Measurements from ENCODE around the gene ZBTB39. TPM values are rescaled to one million over a fixed set of nuclear protein-coding genes. Genes with fewer than 3 reads are reported as not detected.

Gene ZBTB39
- total RNA-seq, 3 donors from 2014 or later = 3.5 to 8.6 (median 4.6) TPM

DNA sequence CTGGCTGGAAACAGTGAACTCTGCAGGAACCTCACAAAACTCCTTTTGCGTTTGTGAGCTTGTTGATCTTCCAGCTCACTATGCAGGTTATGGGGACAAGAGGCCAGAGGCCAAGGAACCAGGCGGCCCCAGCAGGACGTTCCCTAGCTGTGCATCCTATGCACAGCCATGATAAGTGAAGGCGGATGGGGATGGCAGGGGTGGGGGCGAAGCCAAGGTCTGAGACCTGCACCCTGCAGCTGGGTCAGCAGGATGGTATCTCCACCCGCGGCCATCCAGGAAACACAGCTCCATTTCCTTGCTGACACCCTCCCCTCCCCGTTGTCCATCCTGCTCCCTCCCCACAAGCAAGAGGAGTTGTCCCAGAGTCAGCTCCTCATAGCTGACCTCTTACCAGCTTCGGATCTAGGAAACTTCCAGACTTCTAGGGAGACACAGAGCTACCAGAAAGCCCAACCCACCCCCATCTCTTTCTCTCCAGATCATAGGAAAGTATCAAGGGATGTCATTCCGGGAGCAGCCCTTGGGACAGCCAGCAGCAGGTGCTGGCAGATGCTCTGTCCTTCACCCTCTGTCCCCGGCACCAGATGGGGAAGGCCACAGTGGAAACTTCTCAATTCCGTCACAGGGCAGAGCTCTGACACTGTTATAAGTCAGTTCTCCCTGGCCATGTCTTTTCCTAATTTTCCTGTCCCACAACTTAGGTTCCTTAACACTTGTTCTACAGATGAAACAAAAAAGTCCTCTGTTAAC, 9.4 kb downstream of the ZBTB39 start:
- TF ChIP-seq, protein P1, sequence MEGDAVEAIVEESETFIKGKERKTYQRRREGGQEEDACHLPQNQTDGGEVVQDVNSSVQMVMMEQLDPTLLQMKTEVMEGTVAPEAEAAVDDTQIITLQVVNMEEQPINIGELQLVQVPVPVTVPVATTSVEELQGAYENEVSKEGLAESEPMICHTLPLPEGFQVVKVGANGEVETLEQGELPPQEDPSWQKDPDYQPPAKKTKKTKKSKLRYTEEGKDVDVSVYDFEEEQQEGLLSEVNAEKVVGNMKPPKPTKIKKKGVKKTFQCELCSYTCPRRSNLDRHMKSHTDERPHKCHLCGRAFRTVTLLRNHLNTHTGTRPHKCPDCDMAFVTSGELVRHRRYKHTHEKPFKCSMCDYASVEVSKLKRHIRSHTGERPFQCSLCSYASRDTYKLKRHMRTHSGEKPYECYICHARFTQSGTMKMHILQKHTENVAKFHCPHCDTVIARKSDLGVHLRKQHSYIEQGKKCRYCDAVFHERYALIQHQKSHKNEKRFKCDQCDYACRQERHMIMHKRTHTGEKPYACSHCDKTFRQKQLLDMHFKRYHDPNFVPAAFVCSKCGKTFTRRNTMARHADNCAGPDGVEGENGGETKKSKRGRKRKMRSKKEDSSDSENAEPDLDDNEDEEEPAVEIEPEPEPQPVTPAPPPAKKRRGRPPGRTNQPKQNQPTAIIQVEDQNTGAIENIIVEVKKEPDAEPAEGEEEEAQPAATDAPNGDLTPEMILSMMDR (IDR thresholded peaks at IDR 0.05) = no peak
- DNase-seq = no peak

DNA sequence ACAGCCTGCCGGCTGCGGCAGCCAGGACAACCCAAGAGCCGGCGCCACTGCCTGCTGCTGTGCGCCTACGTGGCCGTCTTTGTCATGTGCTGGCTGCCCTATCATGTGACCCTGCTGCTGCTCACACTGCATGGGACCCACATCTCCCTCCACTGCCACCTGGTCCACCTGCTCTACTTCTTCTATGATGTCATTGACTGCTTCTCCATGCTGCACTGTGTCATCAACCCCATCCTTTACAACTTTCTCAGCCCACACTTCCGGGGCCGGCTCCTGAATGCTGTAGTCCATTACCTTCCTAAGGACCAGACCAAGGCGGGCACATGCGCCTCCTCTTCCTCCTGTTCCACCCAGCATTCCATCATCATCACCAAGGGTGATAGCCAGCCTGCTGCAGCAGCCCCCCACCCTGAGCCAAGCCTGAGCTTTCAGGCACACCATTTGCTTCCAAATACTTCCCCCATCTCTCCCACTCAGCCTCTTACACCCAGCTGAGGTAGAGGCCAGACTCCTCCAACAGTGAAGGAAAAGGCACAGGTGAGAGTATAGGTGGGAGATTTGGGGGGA, 10.3 kb downstream of the ZBTB39 start:
- H3K36me3 ChIP-seq (ENCODE audit: low read depth) = no peaks in the 10 kb centered on the region
- TF ChIP-seq, protein P1 (IDR thresholded peaks at IDR 0.05) = no peak
- H3K9me3 ChIP-seq = no peaks in the 10 kb centered on the region
- intact Hi-C loops (cut with DNase I, micrococcal nuclease) = no loop called here
- no peaks in the 10 kb centered on the region for H3K4me1 ChIP-seq (ENCODE audit: low read depth)
- H3K4me3 ChIP-seq = no peak overlapping the region
- ATAC-seq (no peak), DNase-seq (no peak)

More for the DNA sequence above, 9.4 kb downstream of the ZBTB39 start:
- no peak overlapping the region for H3K4me3 ChIP-seq
- H3K4me1 ChIP-seq (ENCODE audit: low read depth) = peaks cover 5% of the 10 kb centered on the region
- ATAC-seq = no peak
- intact Hi-C loops (cut with DNase I, micrococcal nuclease) = no loop called here
- no peaks in the 10 kb centered on the region for H3K9me3 ChIP-seq
- H3K36me3 ChIP-seq (ENCODE audit: low read depth) = no peaks in the 10 kb centered on the region

DNA sequence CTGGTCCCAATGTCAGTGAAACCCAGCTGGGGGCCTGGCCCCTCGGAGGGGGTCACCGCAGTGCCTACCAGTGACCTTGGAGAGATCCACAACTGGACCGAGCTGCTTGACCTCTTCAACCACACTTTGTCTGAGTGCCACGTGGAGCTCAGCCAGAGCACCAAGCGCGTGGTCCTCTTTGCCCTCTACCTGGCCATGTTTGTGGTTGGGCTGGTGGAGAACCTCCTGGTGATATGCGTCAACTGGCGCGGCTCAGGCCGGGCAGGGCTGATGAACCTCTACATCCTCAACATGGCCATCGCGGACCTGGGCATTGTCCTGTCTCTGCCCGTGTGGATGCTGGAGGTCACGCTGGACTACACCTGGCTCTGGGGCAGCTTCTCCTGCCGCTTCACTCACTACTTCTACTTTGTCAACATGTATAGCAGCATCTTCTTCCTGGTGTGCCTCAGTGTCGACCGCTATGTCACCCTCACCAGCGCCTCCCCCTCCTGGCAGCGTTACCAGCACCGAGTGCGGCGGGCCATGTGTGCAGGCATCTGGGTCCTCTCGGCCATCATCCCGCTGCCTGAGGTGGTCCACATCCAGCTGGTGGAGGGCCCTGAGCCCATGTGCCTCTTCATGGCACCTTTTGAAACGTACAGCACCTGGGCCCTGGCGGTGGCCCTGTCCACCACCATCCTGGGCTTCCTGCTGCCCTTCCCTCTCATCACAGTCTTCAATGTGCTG, 11.0 kb downstream of the ZBTB39 start:
- intact Hi-C loops (cut with DNase I, micrococcal nuclease) = no loop called here
- H3K4me3 ChIP-seq = no peak overlapping the region
- TF ChIP-seq, protein P1 (IDR thresholded peaks at IDR 0.05) = no peak
- DNase-seq = no peak
- H3K36me3 ChIP-seq (ENCODE audit: low read depth) = no peaks in the 10 kb centered on the region
- no peaks in the 10 kb centered on the region for H3K4me1 ChIP-seq (ENCODE audit: low read depth)
- H3K9me3 ChIP-seq = no peaks in the 10 kb centered on the region
- ATAC-seq = no peak

DNA sequence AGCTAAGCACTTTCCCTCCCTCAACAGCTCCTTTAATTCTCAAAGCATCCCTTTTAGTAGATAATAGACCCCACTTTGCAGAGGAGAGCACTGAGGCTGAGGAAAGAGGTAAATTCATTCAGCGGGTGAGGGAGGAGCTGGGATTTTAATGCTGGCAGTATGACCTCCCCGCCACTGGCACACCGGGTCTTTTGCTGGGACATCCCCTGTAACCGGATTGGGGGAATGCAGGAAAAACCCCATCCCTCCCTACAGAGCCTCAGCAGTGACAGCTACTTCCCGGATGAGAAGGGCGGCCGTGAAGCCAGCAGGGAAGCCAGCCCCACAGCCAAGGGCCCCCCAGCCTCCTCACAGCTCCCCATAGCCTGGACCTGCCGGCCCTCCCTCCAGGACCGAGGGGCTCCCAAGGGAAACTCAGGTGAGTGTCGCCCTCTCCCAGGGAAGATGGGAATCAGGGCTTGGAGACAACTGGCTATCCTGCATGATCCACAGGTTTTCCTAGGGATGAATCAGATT, 12.1 kb downstream of the ZBTB39 start:
- Histone ChIP-seq H3K36me3 (ENCODE audit: low read depth) (no peaks in the 10 kb centered on the region), H3K9me3 (no peaks in the 10 kb centered on the region), H3K4me3 (no peak overlapping the region), H3K4me1 (ENCODE audit: low read depth) (no peaks in the 10 kb centered on the region)
- intact Hi-C loops (cut with DNase I, micrococcal nuclease) = no loop called here
- DNase-seq (no peak), ATAC-seq (no peak)
- TF ChIP-seq, protein P1 (IDR thresholded peaks at IDR 0.05) = no peak

DNA sequence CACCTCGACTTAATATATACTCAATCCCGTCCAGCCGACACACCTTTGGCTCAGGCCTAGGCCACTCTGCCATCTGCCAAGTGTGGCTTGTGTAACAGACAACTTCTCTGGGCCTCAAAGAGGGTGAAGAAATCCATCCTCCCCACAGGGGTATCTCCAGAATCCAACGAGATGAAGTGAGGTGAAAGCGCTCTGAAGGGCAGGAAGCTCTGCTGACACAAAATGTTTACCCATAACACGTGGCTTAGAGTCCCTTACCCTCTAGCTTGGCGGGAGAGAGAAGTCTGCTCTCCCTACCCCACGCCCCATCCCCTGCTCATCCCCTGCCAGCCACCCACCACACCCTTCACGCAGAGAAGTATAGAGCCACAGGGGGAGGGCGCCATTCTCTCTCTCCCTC, 13.0 kb downstream of the ZBTB39 start:
- no peaks in the 10 kb centered on the region for H3K4me1 ChIP-seq (ENCODE audit: low read depth)
- intact Hi-C loops (cut with DNase I, micrococcal nuclease) = no loop called here
- H3K36me3 ChIP-seq (ENCODE audit: low read depth) = no peaks in the 10 kb centered on the region
- no peaks in the 10 kb centered on the region for H3K9me3 ChIP-seq
- TF ChIP-seq, protein P1 (IDR thresholded peaks at IDR 0.05) = no peak
- DNase-seq = no peak
- H3K4me3 ChIP-seq = no peak overlapping the region
- no peak for ATAC-seq

Measured in mucosa of descending colon (tissue), 3 donors.